Measurements from ENCODE around the gene PROM1. TPM values are rescaled to one million over a fixed set of nuclear protein-coding genes. Genes with fewer than 3 reads are reported as not detected.

PROM1 gene
- total RNA-seq, 6 experiments from 2014 or later, result 0.86 to 2.2 (median 1.3) TPM

DNA sequence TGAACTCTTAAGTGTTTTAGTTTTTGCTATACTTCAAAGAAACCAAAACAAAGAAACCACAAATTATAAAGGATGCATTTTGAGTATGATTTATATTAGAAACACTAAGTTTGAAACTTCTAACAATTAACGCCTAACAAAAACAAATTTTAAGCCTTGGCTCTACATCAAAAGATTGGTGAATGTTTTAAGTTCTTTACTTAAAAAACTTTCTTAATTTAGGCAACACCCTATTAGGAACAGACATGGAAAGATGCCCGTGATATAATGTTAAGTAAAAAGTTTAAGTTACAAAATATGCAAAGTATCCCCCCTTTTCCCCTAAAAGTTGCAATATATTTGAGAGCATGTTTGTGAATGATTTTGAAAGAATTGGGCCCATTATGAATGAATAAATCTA, 21.2 kb downstream of the PROM1 start:
- H3K36me3 ChIP-seq, result no peaks in the 10 kb centered on the region
- no peak for DNase-seq
- H3K4me3 ChIP-seq, result no peak overlapping the region
- no peaks in the 10 kb centered on the region for H3K27me3 ChIP-seq
- no peak for TF ChIP-seq POLR2A (IDR thresholded peaks at IDR 0.05)
- TF ChIP-seq, protein P1, sequence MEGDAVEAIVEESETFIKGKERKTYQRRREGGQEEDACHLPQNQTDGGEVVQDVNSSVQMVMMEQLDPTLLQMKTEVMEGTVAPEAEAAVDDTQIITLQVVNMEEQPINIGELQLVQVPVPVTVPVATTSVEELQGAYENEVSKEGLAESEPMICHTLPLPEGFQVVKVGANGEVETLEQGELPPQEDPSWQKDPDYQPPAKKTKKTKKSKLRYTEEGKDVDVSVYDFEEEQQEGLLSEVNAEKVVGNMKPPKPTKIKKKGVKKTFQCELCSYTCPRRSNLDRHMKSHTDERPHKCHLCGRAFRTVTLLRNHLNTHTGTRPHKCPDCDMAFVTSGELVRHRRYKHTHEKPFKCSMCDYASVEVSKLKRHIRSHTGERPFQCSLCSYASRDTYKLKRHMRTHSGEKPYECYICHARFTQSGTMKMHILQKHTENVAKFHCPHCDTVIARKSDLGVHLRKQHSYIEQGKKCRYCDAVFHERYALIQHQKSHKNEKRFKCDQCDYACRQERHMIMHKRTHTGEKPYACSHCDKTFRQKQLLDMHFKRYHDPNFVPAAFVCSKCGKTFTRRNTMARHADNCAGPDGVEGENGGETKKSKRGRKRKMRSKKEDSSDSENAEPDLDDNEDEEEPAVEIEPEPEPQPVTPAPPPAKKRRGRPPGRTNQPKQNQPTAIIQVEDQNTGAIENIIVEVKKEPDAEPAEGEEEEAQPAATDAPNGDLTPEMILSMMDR (IDR thresholded peaks at IDR 0.05), result no peak
- 75% methylated on average over 2 of the region's 2 CpGs for WGBS (ENCODE audit: insufficient coverage, low coverage, low lambda C conversion rate, missing lambda C conversion rate)
- no peaks in the 10 kb centered on the region for H3K9me3 ChIP-seq
- H3K4me1 ChIP-seq, result no peaks in the 10 kb centered on the region
- ATAC-seq, result no peak
- intact Hi-C loops (cut with DNase I), result no loop called here
- no peak overlapping the region for H3K27ac ChIP-seq

DNA sequence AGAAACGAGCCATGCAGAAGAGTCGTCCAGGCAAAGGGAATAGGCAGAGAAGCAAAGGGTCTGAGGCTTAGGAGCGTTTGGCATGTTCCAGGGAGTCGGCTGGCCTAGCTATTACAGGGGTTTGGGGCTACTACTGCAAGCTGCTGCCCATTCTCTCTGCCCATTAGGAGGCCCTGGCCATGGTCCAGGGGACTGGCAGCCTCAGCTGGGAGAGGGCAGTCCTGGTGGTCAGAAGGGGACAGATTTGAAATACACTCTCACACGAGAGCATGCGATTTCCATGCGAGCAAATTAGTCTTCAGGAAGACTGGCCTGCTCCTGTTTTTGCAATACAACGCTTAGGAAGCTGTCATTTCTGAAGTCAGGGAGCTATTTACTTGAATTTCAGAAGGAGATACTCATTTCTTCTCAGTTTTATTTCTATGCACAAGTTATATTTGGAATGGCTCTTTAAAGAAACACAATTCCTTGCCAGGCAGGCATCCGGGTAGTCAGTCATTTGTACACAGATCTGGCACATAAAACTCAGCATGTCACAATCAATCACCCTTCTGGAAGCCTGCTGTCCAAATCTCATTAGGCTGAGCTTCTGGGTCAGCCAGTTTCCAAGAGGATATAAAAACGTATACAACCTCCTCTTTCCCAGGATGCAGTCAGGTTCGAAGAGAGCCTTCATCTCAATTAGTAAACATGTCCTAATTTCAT, 27.0 kb downstream of the PROM1 start:
- intact Hi-C loops (cut with DNase I), result no loop called here
- no peak overlapping the region for H3K4me3 ChIP-seq
- no peak overlapping the region for H3K27ac ChIP-seq
- H3K27me3 ChIP-seq, result no peaks in the 10 kb centered on the region
- no peaks in the 10 kb centered on the region for H3K36me3 ChIP-seq
- ATAC-seq (peak in 2 of 4 donors; percentile 52 to 58), DNase-seq (no peak)
- H3K9me3 ChIP-seq, result no peaks in the 10 kb centered on the region
- WGBS (ENCODE audit: insufficient coverage, low coverage, low lambda C conversion rate, missing lambda C conversion rate), result 33% methylated on average over 9 of the region's 11 CpGs
- TF ChIP-seq POLR2A (IDR thresholded peaks at IDR 0.05), result no peak
- TF ChIP-seq, protein P1 (IDR thresholded peaks at IDR 0.05), result no peak
- no peaks in the 10 kb centered on the region for H3K4me1 ChIP-seq

DNA sequence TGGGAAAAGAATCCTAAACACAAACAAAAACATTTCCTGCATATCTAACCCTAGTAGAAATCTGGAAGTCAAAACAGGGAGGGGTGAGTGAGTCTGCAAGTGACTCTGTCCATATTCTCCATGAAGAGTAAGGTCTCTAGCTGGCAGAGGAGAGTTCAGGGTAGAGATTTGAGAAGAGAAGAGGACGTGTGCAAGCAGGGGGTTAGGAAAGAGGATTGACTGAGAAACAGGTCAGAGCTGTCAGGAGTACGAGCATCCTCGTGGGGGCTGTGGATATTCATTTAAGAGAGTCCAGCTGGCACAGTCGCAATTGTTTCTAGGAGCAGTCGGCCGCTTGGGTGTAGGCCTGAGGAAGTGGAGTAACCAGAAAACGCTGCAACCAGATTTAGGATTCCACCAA, 27.9 kb downstream of the PROM1 start:
- Histone ChIP-seq H3K4me3 (no peak overlapping the region), H3K36me3 (no peaks in the 10 kb centered on the region), H3K4me1 (no peaks in the 10 kb centered on the region), H3K27me3 (no peaks in the 10 kb centered on the region), H3K9me3 (no peaks in the 10 kb centered on the region), H3K27ac (no peak overlapping the region)
- DNase-seq (no peak), ATAC-seq (peak in 1 of 4 donors; percentile 25)
- intact Hi-C loops (cut with DNase I), result no loop called here
- TF ChIP-seq, protein P1 (IDR thresholded peaks at IDR 0.05), result no peak
- TF ChIP-seq POLR2A (IDR thresholded peaks at IDR 0.05), result no peak
- 36% methylated on average over 7 of the region's 7 CpGs for whole genome bisulfite sequencing (ENCODE audit: insufficient coverage, low coverage, low lambda C conversion rate, missing lambda C conversion rate)

GRCh38 chr4:16055471-16055870, 28.4 kb downstream of the PROM1 start:
- ATAC-seq (no peak), DNase-seq (no peak)
- Histone ChIP-seq H3K27me3 (no peaks in the 10 kb centered on the region), H3K4me3 (no peak overlapping the region), H3K36me3 (no peaks in the 10 kb centered on the region), H3K4me1 (no peaks in the 10 kb centered on the region), H3K27ac (no peak overlapping the region), H3K9me3 (no peaks in the 10 kb centered on the region)
- intact Hi-C loops (cut with DNase I), result no loop called here
- TF ChIP-seq, protein P1 (IDR thresholded peaks at IDR 0.05), result no peak
- TF ChIP-seq POLR2A (IDR thresholded peaks at IDR 0.05), result no peak
- 33% methylated on average over 7 of the region's 7 CpGs for WGBS (ENCODE audit: insufficient coverage, low coverage, low lambda C conversion rate, missing lambda C conversion rate)
